Measurements from ENCODE around the gene ETDC. TPM values are rescaled to one million over a fixed set of nuclear protein-coding genes. Genes with fewer than 3 reads are reported as not detected.
A peak's percentile ranks its signal among the peaks of the same experiment; 100 is the strongest.

Gene ETDC
- total and polyA plus RNA-seq, 8 donors = not detected

GRCh38 chrX:135327299-135327698 is 18.0 kb downstream of the ETDC start:
- Histone ChIP-seq H3K4me1 (no peaks in the 10 kb centered on the region), H3K4me3 (no peak overlapping the region), H3K9me3 (no peaks in the 10 kb centered on the region), H3K36me3 (no peaks in the 10 kb centered on the region), H3K27me3 (no peaks in the 10 kb centered on the region), H3K27ac (no peak overlapping the region)
- intact Hi-C loops (cut with DNase I) = no loop called here
- ATAC-seq (peak in 1 of 4 donors; percentile 31), DNase-seq (no peak), FAIRE-seq (no peak)
- TF ChIP-seq CTCF (IDR thresholded peaks at IDR 0.05) = no peak

- DNase-seq (no peak), ATAC-seq (no peak), FAIRE-seq (no peak)
- TF ChIP-seq CTCF (IDR thresholded peaks at IDR 0.05) = no peak
- 72 to 92% methylated on average over 3 of the region's 3 CpGs for WGBS, 2 donors
- Histone ChIP-seq H3K36me3 (no peaks in the 10 kb centered on the region), H3K9me3 (no peaks in the 10 kb centered on the region), H3K27me3 (no peaks in the 10 kb centered on the region), H3K4me3 (no peak overlapping the region), H3K4me1 (no peaks in the 10 kb centered on the region), H3K27ac (no peak overlapping the region)
- intact Hi-C loops (cut with DNase I) = no loop called here
These were observed 19.2 kb downstream of the ETDC start for GRCh38 chrX:135328421-135329005.

GRCh38 chrX:135330706-135331105 is 21.4 kb downstream of the ETDC start:
- Histone ChIP-seq H3K4me3 (no peak overlapping the region), H3K4me1 (no peaks in the 10 kb centered on the region), H3K27me3 (no peaks in the 10 kb centered on the region), H3K9me3 (no peaks in the 10 kb centered on the region), H3K27ac (no peak overlapping the region), H3K36me3 (no peaks in the 10 kb centered on the region)
- ATAC-seq (no peak), FAIRE-seq (no peak), DNase-seq (no peak)
- TF ChIP-seq CTCF (IDR thresholded peaks at IDR 0.05) = no peak
- 28 to 70% methylated on average over 1 of the region's 1 CpG for WGBS, 2 donors
- intact Hi-C loops (cut with DNase I) = no loop called here

- Histone ChIP-seq H3K36me3 (no peaks in the 10 kb centered on the region), H3K4me1 (no peaks in the 10 kb centered on the region), H3K4me3 (no peak overlapping the region), H3K27ac (no peak overlapping the region), H3K27me3 (no peaks in the 10 kb centered on the region), H3K9me3 (no peaks in the 10 kb centered on the region)
- no peak for DNase-seq
- intact Hi-C loops (cut with DNase I) = no loop called here
- no peak for FAIRE-seq
- no peak for ATAC-seq
- WGBS, 2 donors = 63 to 96% methylated on average over 2 of the region's 2 CpGs
- TF ChIP-seq CTCF (IDR thresholded peaks at IDR 0.05) = no peak
These were observed 22.2 kb downstream of the ETDC start for GRCh38 chrX:135331525-135331924.

GRCh38 chrX:135340831-135341230 is 31.6 kb downstream of the ETDC start:
- TF ChIP-seq CTCF (IDR thresholded peaks at IDR 0.05) = no peak
- no peak for DNase-seq
- peak overlapping the region in 2 of 4 donors; percentile 59 to 60 for H3K4me3 ChIP-seq
- intact Hi-C loops (cut with DNase I) = no loop called here
- no peak for ATAC-seq
- no peak overlapping the region for H3K27ac ChIP-seq
- no peaks in the 10 kb centered on the region for H3K36me3 ChIP-seq
- H3K4me1 ChIP-seq = peaks cover 0 to 7% (median 0%) of the 10 kb centered on the region in 3 donors
- no peaks in the 10 kb centered on the region for H3K9me3 ChIP-seq
- H3K27me3 ChIP-seq = no peaks in the 10 kb centered on the region
- no peak for FAIRE-seq
- WGBS, 2 donors = 55 to 64% methylated on average over 2 of the region's 2 CpGs

Data from pancreas (tissue), 10 donors.